K562 (cell line): Measurements from ENCODE around the gene LRCH1. TPM values are rescaled to one million over a fixed set of nuclear protein-coding genes. Genes with fewer than 3 reads are reported as not detected.

Source experiments
- LARP7 ChIP-seq: fragments of 450-650 bp; IDR thresholded peaks from 2 replicates; pipeline ENCODE4 v1.6.1; 2016
- RAD21 ChIP-seq, 2 experiments: fragments of 250-450 bp in 1 of 2; fragments of 450-650 bp in 1 of 2; sonication (Bioruptor Pico) in 1 of 2; formaldehyde crosslinking in 1 of 2; IDR thresholded peaks in 1 of 2; conservative IDR thresholded peaks in 1 of 2; 2 replicates each; pipeline versions ENCODE4 v1.4.0 to v1.8.0; 2020 to 2022; ENCODE audit warnings: mild to moderate bottlenecking in 2 of 2, moderate library complexity in 1 of 2
- SIN3A ChIP-seq, 2 experiments: fragments of 150-350 bp in 1 of 2; IDR thresholded peaks; 2 replicates each; pipeline ENCODE4 v1.6.1; 2011 to 2016; ENCODE audit warnings: borderline replicate concordance in 2 of 2, low read depth in 2 of 2, low read length in 2 of 2, mild to moderate bottlenecking in 2 of 2, moderate library complexity in 2 of 2; ENCODE audit not compliant: control insufficient read depth in 1 of 2
- SNRNP70 ChIP-seq: fragments of 200-400 bp; formaldehyde crosslinking; optimal IDR thresholded peaks from 2 replicates; pipeline ENCODE3; 2017; ENCODE audit warnings: low read depth, low read length
- TRIM28 ChIP-seq: fragments of 450-650 bp; IDR thresholded peaks from 2 replicates; pipeline ENCODE4 v1.6.1; 2017
- ZBTB7A ChIP-seq: IDR thresholded peaks from 2 replicates; pipeline ENCODE4 v1.6.1; 2011; ENCODE audit warnings: low read depth, mild to moderate bottlenecking, low read length, moderate library complexity, borderline replicate concordance; ENCODE audit not compliant: control insufficient read depth
- ZNF133 ChIP-seq: fragments of 250-450 bp; sonication (Bioruptor Pico); IDR thresholded peaks from 2 replicates; pipeline ENCODE4 v1.4.0; 2020; ENCODE audit warnings: mild to moderate bottlenecking
- ZNF143 ChIP-seq: sonication (generic); formaldehyde crosslinking; IDR thresholded peaks from 2 replicates; pipeline ENCODE4 v1.9.0; 2022; ENCODE audit warnings: mild to moderate bottlenecking, missing genetic modification reagents
- ZNF77 ChIP-seq: fragments of 250-450 bp; sonication (Bioruptor Pico); IDR thresholded peaks from 2 replicates; pipeline ENCODE4 v1.5.0; 2020
- polyA plus RNA-seq, 8 experiments: library from polyadenylated mRNA; depleted of rRNA in 4 of 8; stranded (reverse) in 5 of 8; unstranded in 3 of 8; fragments of >200 nt; fragmentation: Nextera tagmentation in 2 of 8; fragmentation: Illumina TruSeq in 1 of 8; extraction: Ambion mirVana in 2 of 8; extraction: Trizol in 1 of 8; gene quantifications; 2 replicates each; pipeline versions ENCODE4 v1.2.1 to v1.2.3, GENCODE V29; 2011 to 2014; ENCODE audit warnings: inconsistent platforms in 1 of 8, missing spikeins in 1 of 8
- total RNA-seq, 7 experiments: library from RNA; depleted of rRNA in 6 of 7; stranded (reverse); fragments of >200 nt in 6 of 7; fragmentation: Illumina TruSeq in 2 of 7; extraction: Trizol in 2 of 7; gene quantifications; 2 replicates each; pipeline versions ENCODE4 v1.2.1 to v1.2.3, GENCODE V29; 2011 to 2021; ENCODE audit warnings: low replicate concordance in 1 of 7
- TF ChIP-seq, protein P1 (sequence below): fragments of 200-600 bp; sonication (generic); IDR thresholded peaks from one replicate; pipeline ENCODE4 v1.6.1; 2012; ENCODE audit warnings: mild to moderate bottlenecking, low read depth, low read length, inconsistent platforms
- TF ChIP-seq, protein P2 (sequence below): fragments of 450-650 bp; IDR thresholded peaks from 2 replicates; pipeline ENCODE4 v1.6.1; 2016; ENCODE audit warnings: antibody characterized with exemption

Gene LRCH1
- total and polyA plus RNA-seq, 9 of the 15 experiments (the other 6 are each of a cell fraction or from before 2014, with no cell fraction given): 1.1 to 6.8 (median 3.7) TPM

DNA sequence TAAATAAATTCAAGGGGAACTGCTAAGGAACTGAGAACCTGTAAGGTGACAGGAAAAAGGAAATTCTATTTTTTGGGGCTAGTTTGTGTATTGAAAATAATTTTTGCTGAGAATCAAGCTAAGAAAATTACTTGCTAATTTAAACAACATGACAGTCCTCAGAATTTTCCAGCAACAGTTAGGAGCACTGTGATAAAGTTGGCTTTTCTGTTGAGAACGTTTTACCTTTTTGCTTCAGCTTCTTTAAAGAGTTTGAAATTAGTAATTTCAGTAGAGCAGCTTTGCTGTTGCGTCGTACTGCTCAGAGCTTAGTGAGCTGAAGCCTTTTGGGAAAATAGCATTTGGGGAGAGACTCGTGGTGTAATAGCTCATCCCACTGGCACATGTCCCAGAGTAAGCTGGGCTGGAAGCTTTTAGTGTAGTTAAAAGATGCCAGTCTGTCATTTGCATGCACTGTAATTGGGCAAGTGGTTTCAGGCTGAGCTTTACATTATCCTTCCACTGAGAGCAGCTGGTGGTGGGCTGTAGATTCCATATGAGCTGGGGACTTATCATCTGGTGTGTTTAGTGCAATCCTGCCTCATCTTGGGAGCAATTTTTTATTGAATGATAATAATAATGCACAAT, 69.8 kb downstream of the LRCH1 start (continued):
- TF ChIP-seq, protein P1, sequence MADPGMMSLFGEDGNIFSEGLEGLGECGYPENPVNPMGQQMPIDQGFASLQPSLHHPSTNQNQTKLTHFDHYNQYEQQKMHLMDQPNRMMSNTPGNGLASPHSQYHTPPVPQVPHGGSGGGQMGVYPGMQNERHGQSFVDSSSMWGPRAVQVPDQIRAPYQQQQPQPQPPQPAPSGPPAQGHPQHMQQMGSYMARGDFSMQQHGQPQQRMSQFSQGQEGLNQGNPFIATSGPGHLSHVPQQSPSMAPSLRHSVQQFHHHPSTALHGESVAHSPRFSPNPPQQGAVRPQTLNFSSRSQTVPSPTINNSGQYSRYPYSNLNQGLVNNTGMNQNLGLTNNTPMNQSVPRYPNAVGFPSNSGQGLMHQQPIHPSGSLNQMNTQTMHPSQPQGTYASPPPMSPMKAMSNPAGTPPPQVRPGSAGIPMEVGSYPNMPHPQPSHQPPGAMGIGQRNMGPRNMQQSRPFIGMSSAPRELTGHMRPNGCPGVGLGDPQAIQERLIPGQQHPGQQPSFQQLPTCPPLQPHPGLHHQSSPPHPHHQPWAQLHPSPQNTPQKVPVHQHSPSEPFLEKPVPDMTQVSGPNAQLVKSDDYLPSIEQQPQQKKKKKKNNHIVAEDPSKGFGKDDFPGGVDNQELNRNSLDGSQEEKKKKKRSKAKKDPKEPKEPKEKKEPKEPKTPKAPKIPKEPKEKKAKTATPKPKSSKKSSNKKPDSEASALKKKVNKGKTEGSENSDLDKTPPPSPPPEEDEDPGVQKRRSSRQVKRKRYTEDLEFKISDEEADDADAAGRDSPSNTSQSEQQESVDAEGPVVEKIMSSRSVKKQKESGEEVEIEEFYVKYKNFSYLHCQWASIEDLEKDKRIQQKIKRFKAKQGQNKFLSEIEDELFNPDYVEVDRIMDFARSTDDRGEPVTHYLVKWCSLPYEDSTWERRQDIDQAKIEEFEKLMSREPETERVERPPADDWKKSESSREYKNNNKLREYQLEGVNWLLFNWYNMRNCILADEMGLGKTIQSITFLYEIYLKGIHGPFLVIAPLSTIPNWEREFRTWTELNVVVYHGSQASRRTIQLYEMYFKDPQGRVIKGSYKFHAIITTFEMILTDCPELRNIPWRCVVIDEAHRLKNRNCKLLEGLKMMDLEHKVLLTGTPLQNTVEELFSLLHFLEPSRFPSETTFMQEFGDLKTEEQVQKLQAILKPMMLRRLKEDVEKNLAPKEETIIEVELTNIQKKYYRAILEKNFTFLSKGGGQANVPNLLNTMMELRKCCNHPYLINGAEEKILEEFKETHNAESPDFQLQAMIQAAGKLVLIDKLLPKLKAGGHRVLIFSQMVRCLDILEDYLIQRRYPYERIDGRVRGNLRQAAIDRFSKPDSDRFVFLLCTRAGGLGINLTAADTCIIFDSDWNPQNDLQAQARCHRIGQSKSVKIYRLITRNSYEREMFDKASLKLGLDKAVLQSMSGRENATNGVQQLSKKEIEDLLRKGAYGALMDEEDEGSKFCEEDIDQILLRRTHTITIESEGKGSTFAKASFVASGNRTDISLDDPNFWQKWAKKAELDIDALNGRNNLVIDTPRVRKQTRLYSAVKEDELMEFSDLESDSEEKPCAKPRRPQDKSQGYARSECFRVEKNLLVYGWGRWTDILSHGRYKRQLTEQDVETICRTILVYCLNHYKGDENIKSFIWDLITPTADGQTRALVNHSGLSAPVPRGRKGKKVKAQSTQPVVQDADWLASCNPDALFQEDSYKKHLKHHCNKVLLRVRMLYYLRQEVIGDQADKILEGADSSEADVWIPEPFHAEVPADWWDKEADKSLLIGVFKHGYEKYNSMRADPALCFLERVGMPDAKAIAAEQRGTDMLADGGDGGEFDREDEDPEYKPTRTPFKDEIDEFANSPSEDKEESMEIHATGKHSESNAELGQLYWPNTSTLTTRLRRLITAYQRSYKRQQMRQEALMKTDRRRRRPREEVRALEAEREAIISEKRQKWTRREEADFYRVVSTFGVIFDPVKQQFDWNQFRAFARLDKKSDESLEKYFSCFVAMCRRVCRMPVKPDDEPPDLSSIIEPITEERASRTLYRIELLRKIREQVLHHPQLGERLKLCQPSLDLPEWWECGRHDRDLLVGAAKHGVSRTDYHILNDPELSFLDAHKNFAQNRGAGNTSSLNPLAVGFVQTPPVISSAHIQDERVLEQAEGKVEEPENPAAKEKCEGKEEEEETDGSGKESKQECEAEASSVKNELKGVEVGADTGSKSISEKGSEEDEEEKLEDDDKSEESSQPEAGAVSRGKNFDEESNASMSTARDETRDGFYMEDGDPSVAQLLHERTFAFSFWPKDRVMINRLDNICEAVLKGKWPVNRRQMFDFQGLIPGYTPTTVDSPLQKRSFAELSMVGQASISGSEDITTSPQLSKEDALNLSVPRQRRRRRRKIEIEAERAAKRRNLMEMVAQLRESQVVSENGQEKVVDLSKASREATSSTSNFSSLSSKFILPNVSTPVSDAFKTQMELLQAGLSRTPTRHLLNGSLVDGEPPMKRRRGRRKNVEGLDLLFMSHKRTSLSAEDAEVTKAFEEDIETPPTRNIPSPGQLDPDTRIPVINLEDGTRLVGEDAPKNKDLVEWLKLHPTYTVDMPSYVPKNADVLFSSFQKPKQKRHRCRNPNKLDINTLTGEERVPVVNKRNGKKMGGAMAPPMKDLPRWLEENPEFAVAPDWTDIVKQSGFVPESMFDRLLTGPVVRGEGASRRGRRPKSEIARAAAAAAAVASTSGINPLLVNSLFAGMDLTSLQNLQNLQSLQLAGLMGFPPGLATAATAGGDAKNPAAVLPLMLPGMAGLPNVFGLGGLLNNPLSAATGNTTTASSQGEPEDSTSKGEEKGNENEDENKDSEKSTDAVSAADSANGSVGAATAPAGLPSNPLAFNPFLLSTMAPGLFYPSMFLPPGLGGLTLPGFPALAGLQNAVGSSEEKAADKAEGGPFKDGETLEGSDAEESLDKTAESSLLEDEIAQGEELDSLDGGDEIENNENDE: no peak
- TF ChIP-seq ZNF133 (CRISPR knock-in tag) (no peak), RAD21 (CRISPR knock-in tag; conservative IDR thresholded peaks at IDR 0.05 in 1 of 2, IDR thresholded peaks at IDR 0.05 in 1 of 2) (no peak), ZNF143 (CRISPR knock-in tag) (no peak), TRIM28 (no peak), ZBTB7A (no peak), ZNF77 (CRISPR knock-in tag) (no peak), SIN3A (IDR thresholded peaks at IDR 0.05; ENCODE audit: borderline replicate concordance in 2 of 2, control insufficient read depth in 1 of 2, low read depth in 2 of 2, low read length in 2 of 2) (no peak), SNRNP70 (no peak), LARP7 (no peak)
- TF ChIP-seq, protein P2, sequence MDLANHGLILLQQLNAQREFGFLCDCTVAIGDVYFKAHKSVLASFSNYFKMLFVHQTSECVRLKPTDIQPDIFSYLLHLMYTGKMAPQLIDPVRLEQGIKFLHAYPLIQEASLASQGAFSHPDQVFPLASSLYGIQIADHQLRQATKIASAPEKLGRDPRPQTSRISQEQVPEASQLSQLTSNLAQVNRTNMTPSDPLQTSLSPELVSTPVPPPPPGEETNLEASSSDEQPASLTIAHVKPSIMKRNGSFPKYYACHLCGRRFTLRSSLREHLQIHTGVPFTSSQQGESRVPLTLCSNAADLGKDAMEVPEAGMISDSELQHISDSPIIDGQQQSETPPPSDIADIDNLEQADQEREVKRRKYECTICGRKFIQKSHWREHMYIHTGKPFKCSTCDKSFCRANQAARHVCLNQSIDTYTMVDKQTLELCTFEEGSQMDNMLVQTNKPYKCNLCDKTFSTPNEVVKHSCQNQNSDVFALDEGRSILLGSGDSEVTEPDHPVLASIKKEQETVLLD: no peak
